HT1080 (cell line): Measurements from ENCODE around the gene NEU1. TPM values are rescaled to one million over a fixed set of nuclear protein-coding genes. Genes with fewer than 3 reads are reported as not detected.
A peak's percentile ranks its signal among the peaks of the same experiment; 100 is the strongest.

ENCODE experiments used
- DNase-seq: peaks from one replicate; pipeline ENCODE4 v3.0.0-alpha.2; 2015; ENCODE audit warnings: low read depth
- total RNA-seq: library from RNA; depleted of rRNA; stranded (reverse); fragments of >200 nt; shearing (Covaris generic); gene quantifications from 2 replicates; pipeline ENCODE4 v1.2.3, GENCODE V29; 2014

NEU1 gene
- total RNA-seq, 1 experiment from 2014 or later: 46.3 TPM

DNA sequence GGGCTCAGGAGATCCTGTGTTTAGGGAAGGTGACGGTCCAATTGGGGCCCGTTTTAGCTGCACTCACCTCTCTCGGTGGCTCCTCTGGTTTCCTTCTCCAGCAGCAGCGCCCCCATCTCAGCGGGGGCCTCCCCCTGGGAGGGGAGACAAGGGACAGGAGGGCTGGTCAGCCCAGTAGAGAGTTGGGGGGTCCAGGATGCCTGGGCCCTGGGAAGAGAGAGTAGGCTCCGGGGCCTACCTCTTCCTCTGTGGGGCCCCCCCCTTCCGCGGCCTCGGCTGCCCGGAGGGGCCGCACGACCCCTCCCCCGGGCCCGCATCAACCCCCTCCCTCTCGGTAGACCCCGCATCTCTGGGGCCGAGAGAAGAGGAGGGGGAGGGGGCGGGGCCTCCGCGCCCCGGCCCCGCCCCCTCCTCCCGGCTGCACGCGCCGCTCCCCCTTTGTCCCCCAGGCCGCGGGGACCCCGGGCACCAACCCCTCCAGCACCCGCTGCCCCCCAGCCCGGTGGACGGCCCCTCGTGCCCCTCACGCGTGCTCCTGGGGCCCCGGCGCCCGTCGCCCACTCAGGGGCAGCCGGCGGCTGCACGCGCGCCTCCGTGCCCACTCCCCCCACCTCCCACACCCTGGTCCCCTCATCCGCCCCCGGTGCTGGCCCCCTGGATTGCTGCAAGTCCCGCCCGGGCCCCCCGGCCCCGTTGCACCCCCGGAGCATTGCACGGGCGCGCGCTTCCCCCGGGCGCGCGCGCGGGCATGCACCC, 34.4 kb upstream of the NEU1 start:
- DNase-seq: no peak

DNA sequence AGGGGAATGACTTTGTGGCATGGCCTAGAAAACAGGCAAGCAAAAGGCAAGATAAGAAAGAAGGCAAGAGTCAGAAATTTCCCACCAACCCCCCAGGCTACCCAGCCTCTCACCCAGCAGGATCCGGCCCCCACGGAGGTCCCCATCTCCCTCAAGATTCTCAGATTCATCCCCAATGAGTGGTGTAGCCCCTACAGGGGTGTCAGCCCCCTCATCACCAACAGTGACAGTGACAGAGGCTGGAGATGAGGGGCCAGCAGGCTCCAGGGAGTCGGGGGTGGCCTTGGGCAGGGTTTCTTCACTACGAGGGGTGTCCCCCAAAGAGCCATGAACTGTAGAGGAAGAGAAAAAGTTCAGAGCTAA, 33.9 kb upstream of the NEU1 start:
- DNase-seq: no peak

DNA sequence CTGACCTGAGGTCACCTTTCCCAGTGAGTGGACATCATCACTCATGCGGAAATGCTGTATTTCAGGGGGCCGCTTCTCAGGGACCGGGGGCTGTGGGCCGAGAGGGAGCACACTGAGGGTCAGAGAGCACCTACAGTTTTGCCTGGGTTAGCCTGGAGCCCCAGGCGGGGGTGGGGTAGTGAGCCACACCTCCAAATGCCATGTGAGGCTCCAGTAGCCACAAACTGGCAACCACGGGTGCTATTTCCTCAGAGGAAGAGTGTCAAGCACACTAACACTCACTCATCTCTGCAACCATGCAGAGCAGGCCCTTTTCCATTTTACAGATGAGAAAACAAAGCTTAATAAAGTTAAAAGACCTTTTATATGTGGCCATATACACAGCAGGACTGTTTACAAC, 30.2 kb upstream of the NEU1 start:
- DNase-seq: no peak

DNA sequence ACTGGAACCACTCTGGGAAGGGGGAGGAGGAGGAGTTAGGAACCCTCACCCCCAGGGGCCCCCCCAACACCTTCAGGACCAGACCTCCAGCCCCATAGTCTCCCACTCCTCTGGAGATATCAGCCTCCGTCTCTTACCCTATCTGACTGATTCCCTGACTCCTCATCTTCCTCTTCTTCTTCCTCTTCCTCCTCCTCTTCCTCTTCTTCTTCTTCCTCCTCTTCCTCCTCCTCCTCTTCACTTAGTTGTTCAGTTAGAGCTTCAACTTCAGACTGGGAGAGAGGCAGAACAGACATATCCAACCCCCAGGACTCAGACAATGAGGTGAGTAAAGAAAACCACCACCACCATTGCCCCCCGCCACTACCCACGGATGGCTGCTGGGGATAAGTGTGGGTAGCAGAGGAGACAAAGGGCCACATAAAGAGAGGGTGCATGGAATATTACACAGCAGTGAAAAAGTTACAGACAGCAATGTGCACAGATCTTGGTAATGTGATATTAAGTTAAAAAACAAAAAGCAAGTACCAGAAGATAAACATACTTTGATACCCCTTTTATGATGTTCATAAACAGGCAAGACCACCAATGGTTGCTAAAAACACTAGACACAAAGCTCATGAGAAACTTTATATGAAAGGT, 26.8 kb upstream of the NEU1 start:
- no peak for DNase-seq

DNA sequence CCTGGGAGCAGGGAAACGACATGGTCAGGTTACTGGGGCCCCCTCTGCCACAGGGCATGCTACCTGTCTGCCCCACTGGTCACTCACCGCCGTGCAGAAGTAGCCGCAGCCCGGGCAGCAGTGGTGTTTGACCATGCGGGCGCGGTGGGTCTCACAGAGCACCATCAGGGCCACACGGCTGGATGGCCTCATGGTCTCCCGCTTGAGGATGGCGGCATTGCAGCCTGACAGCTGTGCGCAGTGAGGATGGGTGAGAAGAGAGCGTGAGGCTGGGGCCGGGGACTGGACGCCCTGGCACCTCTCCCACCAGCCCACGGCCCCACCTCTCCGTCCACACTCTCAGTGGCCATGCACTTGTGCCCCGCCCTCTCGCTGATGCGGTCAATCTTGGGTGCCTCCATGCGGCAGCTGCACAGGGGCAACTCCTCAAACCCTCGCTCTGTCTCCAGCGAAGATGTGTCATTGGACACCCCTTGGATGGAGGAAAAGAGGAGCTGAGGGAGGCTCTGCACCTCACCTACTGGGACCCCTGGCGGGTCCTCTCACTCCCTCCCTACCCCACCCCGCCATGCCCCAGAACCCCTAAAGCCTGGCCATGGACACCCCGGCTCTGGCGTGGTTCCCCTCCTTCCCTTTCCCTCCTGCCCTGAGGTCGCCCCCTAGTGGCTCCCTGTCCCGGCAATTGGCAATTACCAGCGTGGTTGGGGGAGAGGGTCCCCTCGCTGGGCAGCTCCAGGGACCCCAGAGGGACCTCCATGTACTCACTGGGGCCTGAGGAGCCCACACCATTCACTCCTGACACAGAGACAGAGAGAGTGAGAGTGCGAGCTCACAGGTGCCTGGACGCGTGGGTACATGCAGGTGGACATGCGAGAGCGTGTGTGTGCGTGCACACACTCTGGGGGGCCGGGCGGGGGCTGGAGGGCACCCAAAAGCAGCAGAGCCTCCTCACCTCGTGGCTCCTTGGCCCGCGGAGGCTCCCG, 25.9 kb upstream of the NEU1 start:
- DNase-seq: no peak

DNA sequence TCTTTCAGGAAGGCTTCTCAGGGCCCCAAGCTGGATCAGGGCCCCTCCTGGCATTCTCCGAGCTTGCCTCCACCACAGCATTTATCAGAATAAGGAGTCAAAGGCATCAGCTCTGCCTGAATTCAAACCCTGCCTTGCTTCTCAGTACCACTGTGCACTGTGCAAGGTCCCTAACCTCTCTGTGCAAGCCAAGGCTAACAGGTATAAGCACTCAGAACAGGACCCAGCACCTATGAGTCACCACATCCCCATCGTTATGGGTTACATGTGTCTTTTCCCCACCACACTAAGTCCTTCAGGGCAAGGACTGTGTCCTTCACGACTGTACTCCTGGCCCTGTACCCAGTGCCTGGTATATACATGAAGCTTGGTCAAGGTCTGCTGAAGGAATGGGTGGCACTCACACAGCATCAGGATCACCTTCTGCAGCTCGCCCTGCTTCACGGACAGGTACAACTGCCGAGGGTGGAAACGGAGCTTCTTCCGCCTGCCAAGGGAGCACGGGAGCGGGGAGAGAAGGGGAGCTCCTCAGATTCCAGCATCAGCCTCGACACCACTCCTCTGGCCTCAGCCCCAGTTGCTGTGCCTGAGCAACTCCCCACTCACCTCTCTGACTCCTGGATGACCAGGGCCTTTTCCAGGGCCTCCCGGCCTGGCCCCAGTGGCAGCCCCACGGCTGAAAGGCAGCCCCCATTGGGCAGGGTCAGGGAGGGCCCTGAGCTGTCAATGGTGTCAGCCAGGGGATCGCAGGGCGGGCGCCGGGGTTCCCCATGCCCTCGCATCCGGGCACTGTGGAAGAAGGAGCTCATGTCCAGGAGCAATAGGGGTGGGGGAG, 24.8 kb upstream of the NEU1 start:
- DNase-seq: no peak

DNA sequence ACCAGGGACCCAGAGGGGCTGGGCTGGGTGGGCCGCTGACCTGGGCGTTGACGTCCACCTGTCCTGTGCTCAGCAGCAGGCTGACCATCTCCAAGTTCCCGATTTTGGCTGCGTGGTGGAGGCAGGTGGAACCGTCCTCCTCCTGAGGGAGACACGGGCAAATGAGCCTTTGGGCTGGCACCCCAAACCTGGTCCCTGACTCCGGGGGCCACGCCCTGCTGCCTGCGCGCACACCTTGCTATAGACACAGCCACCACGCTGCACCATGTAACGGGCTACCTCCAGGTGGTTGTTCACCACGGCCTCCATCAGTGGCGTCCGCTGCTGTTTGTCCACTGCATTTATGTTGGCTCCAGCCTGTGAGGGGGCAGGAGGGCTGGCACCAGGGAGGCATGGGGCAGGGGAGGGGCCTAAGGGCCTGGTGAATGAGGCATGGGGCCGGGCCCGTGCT, 23.9 kb upstream of the NEU1 start:
- DNase-seq: no peak

DNA sequence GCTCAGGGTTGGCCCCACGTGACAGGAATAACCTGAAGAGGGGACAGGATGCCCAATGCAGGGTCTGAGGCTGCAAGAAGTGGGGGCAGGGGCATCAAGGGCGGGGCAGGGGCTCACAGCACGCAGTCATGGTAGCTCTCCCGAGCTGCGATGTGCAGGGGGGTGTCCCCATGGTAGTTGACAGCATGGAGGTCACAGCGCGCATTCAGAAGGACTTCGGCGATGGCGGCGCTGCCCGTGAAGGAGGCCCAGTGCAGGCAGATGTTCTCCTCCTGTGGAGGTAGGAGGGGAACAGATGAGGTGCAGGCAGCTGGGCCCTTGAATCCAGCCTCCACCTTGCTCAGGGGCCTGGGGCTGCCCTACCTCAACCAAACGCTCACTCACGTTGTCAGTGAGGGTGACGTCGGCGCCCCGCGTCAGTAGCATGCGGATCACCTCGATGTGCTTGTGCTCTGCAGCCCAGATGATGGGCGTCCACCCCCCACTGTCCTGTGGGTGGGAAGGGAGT, 22.0 kb upstream of the NEU1 start:
- DNase-seq: no peak

DNA sequence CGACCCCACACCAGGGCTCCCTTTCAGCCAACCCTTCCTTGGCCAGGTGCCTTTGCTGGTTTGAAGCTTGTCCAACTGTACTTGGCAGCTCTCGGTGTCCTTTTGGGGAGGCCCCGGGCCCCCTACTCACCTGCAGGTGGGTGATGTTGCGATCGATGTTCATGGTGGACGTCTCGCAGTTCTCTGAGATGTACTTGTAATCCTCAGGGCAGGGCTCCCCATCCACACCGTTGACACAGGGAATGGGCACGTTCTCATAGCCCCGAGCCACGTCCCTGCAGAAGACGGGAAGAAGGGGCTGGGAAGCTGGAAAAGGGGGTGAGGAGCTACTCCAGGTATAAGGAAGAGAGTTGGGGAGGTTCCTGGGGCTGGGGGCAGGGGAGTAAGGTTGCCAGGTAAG, 21.1 kb upstream of the NEU1 start:
- no peak for DNase-seq

DNA sequence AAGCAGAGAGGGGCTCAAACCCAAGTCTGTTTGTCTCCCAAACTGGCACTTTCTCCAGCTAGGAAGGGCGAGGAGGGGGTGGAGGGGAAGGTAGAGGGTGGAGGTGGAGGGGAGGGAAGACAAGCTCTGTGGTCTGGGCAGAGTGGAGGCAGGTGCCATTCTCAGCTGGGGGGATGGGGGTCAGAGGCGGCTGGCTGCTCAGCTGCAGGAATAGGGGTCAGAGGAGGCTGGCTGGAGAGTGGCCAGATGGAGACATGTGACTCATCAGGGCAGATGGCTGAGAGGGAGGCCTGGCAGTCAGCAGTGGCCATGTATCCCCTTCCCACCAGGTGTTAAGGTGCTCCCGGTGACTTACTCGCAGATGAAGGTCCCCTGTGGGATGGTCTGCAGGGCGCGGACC, 19.7 kb upstream of the NEU1 start:
- DNase-seq: peak; percentile 35

DNA sequence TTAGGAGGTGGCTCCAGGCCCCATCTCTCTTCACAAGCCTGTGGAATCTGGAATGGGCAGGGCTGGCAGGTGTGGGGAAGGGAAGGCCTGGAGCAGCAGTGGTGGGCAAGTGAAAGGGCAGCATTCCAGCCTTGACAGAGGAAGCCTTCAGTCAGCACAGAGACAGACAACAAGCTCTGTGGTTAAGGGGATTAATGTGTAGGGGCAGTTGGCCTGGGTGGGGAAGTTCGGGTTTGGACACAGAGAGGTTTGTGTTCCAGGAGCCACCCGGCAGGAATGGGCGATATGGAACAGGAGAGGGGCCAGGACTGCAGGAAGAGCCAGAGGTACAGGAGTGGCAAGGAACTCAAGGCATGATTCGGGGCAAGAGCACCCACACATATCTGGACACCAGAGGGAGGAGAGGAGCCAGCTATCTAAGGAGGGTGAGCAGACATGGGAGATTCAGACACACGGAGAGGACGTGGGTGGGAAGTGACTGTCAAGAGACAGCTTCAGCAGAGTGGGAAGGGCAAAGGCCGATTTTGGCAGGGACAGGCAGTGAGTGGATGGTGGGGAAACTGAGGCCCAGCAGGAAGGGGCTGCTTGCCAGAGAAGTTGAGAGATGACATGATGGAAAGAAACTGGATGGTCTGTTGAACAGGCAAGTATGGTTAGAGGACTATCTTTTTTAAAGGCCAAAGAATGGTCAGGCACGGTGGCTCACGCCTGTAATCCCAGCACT, 18.7 kb upstream of the NEU1 start:
- DNase-seq: no peak

DNA sequence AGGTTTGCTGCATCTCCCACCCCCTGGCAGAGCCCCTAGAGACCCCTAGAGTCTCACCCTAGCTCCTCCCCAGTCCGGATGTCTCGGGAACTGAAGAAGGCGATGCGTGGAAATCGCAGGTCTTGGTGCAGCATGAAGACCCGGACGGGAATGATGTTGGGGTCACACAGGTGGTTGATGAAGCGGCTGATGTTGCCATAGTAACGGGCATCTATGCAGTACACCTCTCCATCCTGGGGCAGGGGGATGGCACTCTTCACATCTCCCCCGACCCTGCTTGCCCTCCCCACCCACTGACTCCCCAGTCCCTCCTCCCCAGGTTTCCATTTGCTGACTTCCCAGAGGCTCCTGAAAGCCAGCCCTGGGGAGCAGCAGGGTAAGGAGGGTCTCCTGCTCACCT, 18.0 kb upstream of the NEU1 start:
- DNase-seq: no peak

DNA sequence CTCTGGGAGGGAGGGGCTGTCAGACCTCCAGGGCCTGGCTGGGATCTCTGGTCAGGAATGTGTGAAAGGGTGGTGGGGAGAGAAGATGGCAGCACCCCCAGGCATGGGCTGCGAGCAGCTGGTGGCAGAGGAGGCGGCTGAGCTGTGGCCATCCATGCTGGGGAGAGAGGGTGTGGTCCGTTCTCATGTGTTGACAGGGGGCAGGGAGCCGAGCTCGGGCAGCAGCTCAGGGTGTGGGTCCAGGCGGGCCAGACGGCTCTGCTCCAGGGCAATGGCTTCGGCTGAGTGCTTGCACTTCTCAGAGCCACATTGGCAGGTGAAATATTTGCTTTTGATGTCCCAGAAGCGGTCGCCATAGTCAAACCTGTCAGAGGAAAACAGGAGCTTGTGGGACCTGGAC, 17.3 kb upstream of the NEU1 start:
- DNase-seq: no peak

DNA sequence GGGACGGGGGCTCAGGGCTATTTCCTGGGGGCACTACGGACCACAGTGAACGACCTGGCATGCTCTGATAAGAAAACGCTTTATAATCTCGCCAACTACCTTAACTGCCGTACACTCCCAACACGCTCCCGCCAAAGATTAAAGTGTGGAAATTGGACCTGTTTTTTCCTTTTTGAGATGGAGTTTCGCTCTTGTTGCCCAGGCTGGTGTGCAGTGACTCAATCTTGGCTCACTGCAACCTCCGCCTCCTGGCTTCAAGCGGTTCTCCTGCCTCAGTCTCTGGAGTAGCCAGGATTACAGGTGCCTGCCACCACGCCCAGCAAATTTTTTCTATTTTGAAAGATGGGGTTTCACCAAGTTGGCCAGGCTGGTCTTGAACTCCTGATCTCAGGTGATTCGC, 16.5 kb upstream of the NEU1 start:
- DNase-seq: no peak

DNA sequence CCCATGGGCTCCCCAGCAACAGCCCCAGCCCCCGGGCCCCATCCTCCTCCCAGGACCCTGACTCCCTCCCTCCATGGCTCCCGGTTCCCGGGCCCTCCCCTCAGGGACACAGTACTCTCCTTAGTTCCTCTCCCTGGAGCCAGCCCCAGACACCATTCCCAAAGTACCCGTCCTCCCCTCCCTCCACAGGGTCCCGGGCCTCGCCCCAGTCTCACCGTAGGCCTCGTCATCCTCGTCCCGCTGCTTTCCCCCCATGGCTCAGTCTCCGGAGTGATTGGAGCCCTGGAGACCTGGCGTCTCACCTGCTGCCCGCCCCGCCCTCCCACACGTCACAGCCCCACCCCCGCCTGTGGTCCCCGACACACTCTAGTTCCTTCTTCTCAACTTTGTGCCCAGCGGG, 16.1 kb upstream of the NEU1 start, which contains the start of gene SLC44A4:
Gene SLC44A4, minus strand, starts transcription at position 272 of the 400 bp plus-strand sequence. Its CDS starts 17 bp downstream, at position 255.
- DNase-seq: no peak

DNA sequence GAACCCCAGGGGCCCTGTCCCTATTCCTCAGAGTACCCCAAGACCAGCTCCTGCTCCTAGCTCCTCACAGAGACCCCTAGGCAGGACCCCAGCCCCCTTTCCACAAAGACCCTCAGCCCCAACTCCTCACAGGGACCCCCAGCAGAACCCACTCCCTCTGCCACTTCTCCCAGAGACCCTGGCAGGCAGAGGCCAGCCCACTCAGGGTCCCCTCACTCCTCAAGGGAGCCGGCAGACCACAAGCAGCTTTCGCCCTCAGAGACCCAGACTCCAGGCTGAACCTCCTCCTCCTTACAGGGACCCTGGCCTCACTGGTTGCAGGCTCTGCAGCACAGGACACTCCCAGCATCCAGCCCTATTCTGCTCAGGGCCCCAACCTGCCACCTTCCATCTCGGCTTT, 15.6 kb upstream of the NEU1 start:
- no peak for DNase-seq

DNA sequence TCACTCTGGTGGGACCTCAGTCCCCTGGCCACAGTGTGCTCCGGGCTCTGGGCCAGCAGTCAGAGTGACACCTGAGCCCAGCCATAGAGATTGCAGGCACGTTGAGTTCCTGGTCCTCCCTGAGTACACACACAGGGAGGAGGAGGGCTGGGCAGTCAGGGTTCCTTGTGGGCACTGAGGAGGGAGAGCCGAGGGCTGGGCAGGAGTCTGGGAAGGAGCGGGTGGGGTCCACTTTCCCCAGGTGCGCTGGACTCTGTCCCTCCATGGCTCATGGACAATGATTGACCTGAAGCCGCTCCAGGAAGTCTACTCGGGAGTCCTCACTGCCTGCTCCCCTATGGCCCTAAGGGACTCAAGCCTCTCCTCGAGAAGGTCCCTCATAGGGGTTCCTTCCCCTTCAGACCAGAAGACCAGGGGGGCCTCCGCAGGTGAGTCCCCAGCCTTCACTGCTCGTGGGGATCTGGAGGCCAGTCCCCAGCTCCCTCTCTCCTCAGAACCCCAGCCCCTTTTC, 15.1 kb upstream of the NEU1 start:
- no peak for DNase-seq

DNA sequence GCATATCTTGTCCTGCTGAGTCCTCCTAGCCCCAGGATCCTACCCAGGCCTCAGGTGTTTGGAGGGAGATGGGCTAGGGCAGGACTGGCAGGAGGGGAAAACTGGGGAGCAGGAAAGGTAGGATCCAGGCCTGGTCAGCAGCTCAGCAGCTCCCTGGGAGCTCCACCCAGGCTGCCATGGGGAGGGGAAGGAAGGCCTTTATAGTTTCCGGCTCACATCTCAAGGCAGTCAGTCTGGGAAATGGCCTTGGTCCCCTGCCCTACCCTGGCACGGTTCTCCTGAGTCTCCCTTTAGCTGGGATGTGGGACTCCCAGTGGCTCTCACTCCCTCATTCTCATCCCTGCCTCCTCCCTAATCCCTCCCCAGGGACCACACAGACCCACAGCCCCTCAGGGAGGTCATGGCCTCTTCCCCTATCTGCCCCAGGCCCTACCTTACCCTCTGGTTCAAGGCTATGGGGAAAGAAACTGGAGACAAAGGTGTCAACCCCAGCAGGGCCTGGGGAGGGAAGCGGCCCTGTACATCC, 14.6 kb upstream of the NEU1 start:
- no peak for DNase-seq

DNA sequence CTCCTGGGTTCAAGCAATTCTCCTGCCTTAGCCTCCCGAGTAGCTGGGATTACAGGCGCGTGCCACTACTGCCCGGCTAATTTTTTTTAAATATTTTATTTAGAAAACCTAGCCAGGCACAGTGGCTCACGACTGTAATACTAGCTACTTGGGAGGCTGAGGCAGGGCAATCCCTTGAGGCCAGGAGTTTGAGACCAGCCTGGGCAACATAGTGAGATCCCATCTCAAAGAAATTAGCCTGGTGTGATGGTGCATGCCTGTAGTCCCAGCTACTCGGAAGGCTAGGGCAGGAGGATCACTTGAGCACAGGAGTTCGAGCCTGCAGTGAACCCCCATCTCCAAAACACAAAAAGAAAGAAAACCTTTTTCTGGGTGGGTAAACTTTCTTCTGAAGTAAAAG, 13.7 kb upstream of the NEU1 start:
- DNase-seq: no peak

DNA sequence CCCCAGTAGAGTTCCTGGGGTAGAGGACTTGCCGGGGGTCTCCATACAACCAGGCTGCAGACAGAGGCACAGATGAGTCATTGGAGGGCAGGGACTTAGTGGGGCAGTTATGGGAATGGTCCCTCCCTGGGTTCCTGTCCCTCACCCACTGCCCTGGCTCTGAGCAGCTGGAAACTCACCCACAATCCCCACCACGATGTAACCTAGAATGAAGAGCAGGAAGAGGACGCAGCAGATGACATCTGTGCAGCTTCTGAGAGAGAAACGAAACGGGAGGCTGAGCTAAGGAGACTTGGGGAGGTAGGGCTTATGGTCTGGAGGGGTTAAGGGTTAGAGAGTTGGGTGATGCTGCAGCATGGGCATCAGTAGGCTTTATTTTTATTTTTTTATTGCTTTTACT, 13.3 kb upstream of the NEU1 start:
- no peak for DNase-seq
